Choroid plexus epithelial cell (primary cell): ENCODE results near the gene TMEM134.
"Not testable (repeated sequence)": the region's sequence is repeated elsewhere in the genome, so short reads cannot be mapped to it uniquely, and the experiment has no call there.

Experiments
- DNase-seq: peaks from one replicate; pipeline ENCODE4 v3.0.0-alpha.2; 2010; ENCODE audit warnings: low read depth
- H3K4me3 ChIP-seq: 2 replicates; pipeline ENCODE4 v1.5.1; 2011; ENCODE audit warnings: low read depth, mild to moderate bottlenecking, control low read depth, low read length, moderate library complexity
- CTCF ChIP-seq: conservative IDR thresholded peaks from 2 replicates; pipeline ENCODE4 v1.5.1; 2011; ENCODE audit warnings: low read depth, mild to moderate bottlenecking, control low read depth, inconsistent platforms, low read length, moderate library complexity

The TMEM134 gene

GRCh38 chr11:67472882-67473281 is 3.8 kb upstream of the TMEM134 start:
- DNase-seq = no peak
- TF ChIP-seq CTCF = no peak

DNA sequence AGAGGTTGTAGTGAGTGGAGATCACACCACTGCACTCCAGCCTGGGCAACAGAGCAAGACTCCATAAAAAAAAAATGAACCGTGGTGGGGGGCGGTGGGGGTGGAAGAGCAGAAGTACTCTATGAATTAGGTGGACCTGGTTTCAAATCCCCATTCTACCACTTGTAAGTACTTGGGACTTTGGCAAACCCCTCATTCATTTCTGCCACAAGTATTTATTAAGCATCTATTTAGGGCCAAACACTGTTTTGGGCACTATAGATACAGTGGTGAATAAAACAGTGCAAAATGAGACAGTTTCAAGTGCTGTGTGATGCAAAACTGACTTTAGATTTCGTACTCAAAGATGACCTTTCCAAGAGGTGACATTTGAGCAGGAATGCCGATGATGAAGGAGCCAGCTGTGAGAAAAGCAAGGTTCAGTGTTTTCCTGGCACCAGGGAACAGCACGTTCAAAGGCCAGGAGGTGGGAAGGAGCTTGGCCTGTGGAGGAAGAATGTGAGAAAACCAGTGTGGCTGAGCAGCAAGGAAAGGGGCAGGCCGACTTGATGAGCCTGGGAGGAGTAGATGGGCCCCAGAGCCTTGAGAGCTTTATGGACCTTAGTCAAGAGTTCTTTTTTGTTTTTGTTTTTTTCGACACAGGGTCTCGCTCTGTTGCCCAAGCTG is 1.4 kb upstream of the TMEM134 start:
- H3K4me3 ChIP-seq = no peak overlapping the region
- no peak for DNase-seq
- no peak for TF ChIP-seq CTCF

More at GRCh38 chr11:67472882-67473281, 3.8 kb upstream of the TMEM134 start:
- H3K4me3 ChIP-seq = no peak overlapping the region

- H3K4me3 ChIP-seq = peak overlapping the region; percentile 83
- no peak for TF ChIP-seq CTCF
- no peak for DNase-seq
Observed at GRCh38 chr11:67469508-67469811, 409 bp upstream of the TMEM134 start.

DNA sequence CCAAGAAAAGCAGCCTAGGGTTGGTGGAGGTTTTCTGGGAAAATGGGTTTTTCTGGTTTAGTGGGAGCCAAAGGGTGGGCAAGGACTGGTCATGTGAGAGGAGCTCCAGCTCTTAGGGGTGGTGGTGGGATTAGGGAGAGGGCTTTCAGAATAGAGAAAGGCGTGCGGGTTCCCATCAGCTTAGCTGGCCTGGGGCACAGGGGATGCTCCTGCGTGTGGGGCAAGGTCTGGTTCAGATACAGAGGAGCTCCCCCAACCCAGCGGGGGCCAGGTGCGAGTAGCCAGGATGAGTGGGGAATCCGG is 644 bp downstream of the TMEM134 start:
- H3K4me3 ChIP-seq = peak overlapping the region; percentile 83
- DNase-seq = no peak
- no peak for TF ChIP-seq CTCF

- TF ChIP-seq CTCF = no peak
- H3K4me3 ChIP-seq = peak overlapping the region; percentile 83
- no peak for DNase-seq
Observed at GRCh38 chr11:67468056-67468455, 995 bp downstream of the TMEM134 start.

DNA sequence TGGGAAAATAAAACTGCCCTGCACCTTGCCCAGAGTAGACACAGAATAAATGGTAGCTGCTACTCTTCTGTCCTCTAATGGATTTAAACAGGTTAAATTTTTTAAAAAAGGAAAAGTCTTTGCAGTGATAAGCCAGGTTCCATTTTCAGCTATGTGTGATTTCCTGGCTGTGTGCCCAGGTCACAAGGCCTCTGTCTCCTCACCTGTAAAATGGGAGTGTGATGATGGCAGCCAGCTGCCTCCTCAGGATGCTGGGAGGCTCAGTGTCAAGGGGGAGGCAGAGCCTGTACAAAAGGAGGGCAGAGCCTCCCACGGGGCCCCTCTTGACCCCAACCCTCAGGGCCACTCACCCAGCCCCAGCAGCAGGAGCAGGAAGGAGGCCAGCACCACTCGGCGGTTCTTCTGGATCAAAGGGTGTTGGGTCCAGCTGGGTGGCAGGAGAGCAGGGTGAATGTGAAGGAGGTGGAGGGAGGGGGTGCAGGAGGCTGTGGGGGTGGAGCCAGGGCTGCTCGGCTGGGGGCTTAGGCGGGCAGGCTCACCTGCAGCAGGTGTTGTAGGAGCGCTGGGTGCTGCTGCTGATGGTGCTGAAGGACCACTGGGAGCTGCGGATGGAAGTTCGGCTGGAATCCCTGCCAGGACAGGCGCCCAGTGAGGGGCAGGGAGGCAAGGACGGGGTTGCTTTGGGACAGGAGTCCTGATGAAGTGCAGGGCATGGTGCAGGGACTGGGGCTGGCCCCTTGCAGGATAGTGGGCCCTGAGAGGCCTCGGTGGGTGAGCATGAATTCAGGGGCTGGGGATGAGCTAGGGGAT is 1.9 kb downstream of the TMEM134 start:
- TF ChIP-seq CTCF = no peak
- no peak overlapping the region for H3K4me3 ChIP-seq
- DNase-seq = no peak

DNA sequence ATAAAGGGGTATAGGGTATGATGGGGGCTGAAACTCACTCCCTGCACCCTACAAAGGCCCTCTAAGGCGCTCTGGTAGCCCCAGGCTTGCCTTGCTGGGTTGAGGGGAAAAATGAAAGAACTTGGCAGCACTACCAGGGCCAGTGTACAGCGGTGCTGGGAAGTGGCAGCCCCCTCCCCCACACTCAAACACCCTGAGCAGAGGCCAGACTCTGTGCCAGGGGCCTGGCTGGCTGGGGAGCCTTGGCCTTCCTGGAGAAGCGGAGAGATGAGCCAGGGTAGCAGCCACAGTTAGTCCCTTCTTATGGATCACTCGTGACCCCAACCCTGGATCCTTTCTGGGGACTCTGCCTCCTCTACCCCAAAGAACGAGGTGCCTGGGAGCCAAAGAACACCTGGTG is 2.7 kb downstream of the TMEM134 start:
- no peak for TF ChIP-seq CTCF
- no peak for DNase-seq
- no peak overlapping the region for H3K4me3 ChIP-seq

DNA sequence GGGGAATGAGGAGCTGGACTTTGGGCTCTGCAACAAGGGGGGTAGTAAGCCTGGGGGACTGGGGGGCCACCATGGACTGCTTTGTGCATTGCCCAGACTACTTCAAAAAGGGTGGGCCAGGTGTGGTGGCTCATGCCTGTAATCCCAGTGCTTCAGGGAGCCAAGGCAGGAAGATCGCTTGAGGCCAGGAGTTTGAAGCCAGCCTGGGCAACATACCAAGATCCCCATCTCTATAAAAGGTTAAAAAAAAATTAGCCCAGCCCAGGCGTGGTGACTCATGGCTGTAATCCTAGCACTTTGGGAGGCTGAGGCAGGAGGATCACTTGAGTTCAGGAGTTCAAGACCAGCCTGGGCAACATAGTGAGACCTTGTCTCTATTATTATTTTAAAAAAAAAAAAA is 3.5 kb downstream of the TMEM134 start:
- peak overlapping the region; percentile 79 for H3K4me3 ChIP-seq
- DNase-seq = not testable (repeated sequence)
